Coronary artery (tissue), 2 donors: ENCODE data around the gene SLC2A1.
A peak's percentile ranks its signal among the peaks of the same experiment; 100 is the strongest.

Experiments
- DNase-seq: peaks from one replicate; pipeline ENCODE4 v3.0.0-alpha.2; 2017; ENCODE audit warnings: low spot score
- H3K27ac ChIP-seq, 2 donors: fragments of 200-600 bp; sonication (generic); one replicate each; pipeline ENCODE4 v1.5.1; 2016 to 2019
- H3K4me3 ChIP-seq: fragments of 200-600 bp; sonication (generic); 2 replicates; pipeline ENCODE4 v1.5.1; 2016; ENCODE audit warnings: mild to moderate bottlenecking, moderate library complexity
- CTCF ChIP-seq: fragments of 200-600 bp; sonication (generic); IDR thresholded peaks from one replicate; pipeline ENCODE4 v1.5.1; 2019; ENCODE audit warnings: antibody characterized with exemption

The SLC2A1 gene

GRCh38 chr1:42926879-42927242 is 31.8 kb downstream of the SLC2A1 start:
- TF ChIP-seq CTCF = no peak
- DNase-seq = no peak
- no peak overlapping the region for H3K4me3 ChIP-seq
- H3K27ac ChIP-seq = no peak overlapping the region

- no peak for TF ChIP-seq CTCF
- DNase-seq = peak; percentile 40
- no peak overlapping the region for H3K4me3 ChIP-seq
- no peak overlapping the region for H3K27ac ChIP-seq
Observed at GRCh38 chr1:42926235-42926878, 32.3 kb downstream of the SLC2A1 start.

- Histone ChIP-seq H3K27ac (peak overlapping the region; percentile 92 to 95), H3K4me3 (peak overlapping the region; percentile 82)
- no peak for TF ChIP-seq CTCF
- peak; percentile 55 for DNase-seq
Observed at GRCh38 chr1:42924851-42925760, 33.6 kb downstream of the SLC2A1 start.

- peak; percentile 97 for DNase-seq
- Histone ChIP-seq H3K4me3 (peak overlapping the region; percentile 82), H3K27ac (peak overlapping the region; percentile 92 to 95)
- no peak for TF ChIP-seq CTCF
Observed at GRCh38 chr1:42924082-42924850, 34.4 kb downstream of the SLC2A1 start.

GRCh38 chr1:42923367-42924081 is 35.1 kb downstream of the SLC2A1 start:
- Histone ChIP-seq H3K4me3 (peak overlapping the region; percentile 82), H3K27ac (peak overlapping the region; percentile 92 to 95)
- DNase-seq = no peak
- TF ChIP-seq CTCF = no peak

GRCh38 chr1:42922687-42923366 is 35.8 kb downstream of the SLC2A1 start:
- Histone ChIP-seq H3K4me3 (no peak overlapping the region), H3K27ac (no peak overlapping the region)
- TF ChIP-seq CTCF = peak; percentile 50
- peak; percentile 74 for DNase-seq
